Measurements from ENCODE around the gene KLK2. TPM values are rescaled to one million over a fixed set of nuclear protein-coding genes. Genes with fewer than 3 reads are reported as not detected.

Gene KLK2
- total RNA-seq (not detected), polyA plus RNA-seq (not detected)

DNA sequence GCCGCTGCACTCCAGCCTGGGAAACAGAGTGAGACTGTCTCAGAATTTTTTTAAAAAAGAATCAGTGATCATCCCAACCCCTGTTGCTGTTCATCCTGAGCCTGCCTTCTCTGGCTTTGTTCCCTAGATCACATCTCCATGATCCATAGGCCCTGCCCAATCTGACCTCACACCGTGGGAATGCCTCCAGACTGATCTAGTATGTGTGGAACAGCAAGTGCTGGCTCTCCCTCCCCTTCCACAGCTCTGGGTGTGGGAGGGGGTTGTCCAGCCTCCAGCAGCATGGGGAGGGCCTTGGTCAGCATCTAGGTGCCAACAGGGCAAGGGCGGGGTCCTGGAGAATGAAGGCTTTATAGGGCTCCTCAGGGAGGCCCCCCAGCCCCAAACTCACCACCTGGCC lies at the start of gene KLK2:
Gene KLK2, plus strand, starts transcription at position 384 of the 400 bp plus-strand sequence. CDS start 35 bp downstream, outside the sequence.
- no peak for DNase-seq (ENCODE audit: extremely low spot score)
- WGBS = 67% methylated on average over 3 of the region's 3 CpGs
- no peaks in the 10 kb centered on the region for H3K4me1 ChIP-seq (ENCODE audit: insufficient read depth)
- H3K4me3 ChIP-seq (ENCODE audit: low read depth, low read length) = no peak within 1 kb of the TSS
- no peaks in the 10 kb centered on the region for H3K36me3 ChIP-seq (ENCODE audit: insufficient read depth)
- H3K27ac ChIP-seq (ENCODE audit: low read depth) = no peak within 1 kb of the TSS

DNA sequence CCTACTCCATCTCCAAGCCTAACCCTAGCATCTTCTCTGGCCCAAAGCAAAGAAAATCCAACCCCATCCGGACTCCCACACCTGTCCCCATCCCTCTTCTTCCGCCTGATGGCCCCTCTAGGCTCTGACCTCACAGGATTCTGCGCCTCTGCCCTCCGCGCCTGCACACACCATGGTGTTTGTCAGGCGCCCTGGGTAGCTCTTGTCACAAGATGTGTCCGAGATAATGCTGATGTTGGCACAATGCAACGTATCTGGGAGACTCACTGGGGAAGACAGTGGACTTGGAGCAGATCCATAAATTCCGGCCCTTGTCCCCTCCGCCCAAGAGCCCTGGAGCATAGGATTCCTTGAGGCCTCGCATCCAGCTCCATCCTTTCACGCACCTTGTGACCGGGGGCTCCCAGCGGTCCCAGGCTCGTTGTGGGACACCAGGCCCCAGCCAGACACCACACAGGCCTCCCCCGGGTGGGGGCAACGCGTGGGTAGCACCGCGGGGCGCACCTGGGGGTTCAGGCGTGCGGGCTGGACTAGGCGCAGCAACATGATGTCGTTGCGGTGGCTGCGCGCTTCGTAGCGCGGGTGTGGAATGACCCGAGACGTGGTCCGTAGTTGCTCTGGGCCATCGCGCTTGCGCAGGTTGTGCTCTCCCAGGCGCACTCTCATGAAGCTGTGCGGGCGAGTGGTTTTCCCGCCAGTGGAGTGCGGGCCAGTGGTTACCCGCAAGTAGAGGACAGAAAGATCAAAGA lies 46.6 kb upstream of the KLK2 start:
- no peak overlapping the region for H3K27ac ChIP-seq (ENCODE audit: low read depth)
- no peak for DNase-seq (ENCODE audit: extremely low spot score)
- WGBS = 80% methylated on average over 43 of the region's 43 CpGs
- H3K4me1 ChIP-seq (ENCODE audit: insufficient read depth) = no peaks in the 10 kb centered on the region
- H3K36me3 ChIP-seq (ENCODE audit: insufficient read depth) = no peaks in the 10 kb centered on the region
- H3K4me3 ChIP-seq (ENCODE audit: low read depth, low read length) = no peak overlapping the region

DNA sequence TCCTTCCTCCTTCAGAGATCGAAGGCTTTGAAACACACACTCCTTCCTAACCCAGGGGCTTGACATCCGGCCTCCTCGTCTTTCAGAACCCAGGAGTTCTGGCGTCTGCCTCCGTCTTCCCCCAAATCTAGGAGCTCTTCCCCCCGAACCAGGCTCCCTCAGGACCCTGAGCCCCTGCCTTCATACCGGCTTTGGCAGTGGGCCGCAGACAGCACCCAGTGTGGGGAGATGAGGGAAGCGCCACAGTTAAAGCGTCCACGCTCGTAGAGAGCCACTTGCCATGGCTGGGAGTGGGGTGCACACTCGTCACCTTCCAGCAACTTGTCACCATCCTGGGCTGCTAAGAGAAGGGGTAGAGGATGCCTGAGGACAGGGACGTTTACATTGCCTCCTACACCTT lies 45.8 kb upstream of the KLK2 start:
- no peaks in the 10 kb centered on the region for H3K36me3 ChIP-seq (ENCODE audit: insufficient read depth)
- H3K27ac ChIP-seq (ENCODE audit: low read depth) = no peak overlapping the region
- WGBS = 79% methylated on average over 14 of the region's 14 CpGs
- H3K4me3 ChIP-seq (ENCODE audit: low read depth, low read length) = no peak overlapping the region
- no peak for DNase-seq (ENCODE audit: extremely low spot score)
- no peaks in the 10 kb centered on the region for H3K4me1 ChIP-seq (ENCODE audit: insufficient read depth)

DNA sequence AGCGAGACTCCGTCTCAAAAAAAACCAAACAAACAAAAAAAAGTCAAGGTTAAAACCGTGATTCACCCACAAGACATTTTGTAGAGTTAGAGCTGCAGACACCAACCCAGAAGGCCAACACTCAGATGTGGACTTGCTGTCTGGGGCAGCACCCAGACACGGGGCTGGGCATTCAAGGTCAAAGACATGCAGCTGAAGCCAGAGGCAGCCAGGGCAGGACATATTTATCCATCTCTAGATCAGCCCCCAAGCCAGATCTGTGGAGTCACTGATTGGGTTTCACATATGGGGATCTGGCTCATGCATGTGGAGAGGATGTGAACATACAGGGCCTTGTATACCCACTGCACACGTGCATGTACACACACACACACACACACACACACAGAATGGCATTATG lies 43.4 kb upstream of the KLK2 start:
- 70% methylated on average over 5 of the region's 5 CpGs for WGBS
- Histone ChIP-seq H3K36me3 (ENCODE audit: insufficient read depth) (no peaks in the 10 kb centered on the region), H3K4me3 (ENCODE audit: low read depth, low read length) (no peak overlapping the region), H3K4me1 (ENCODE audit: insufficient read depth) (no peaks in the 10 kb centered on the region), H3K27ac (ENCODE audit: low read depth) (no peak overlapping the region)
- no peak for DNase-seq (ENCODE audit: extremely low spot score)

DNA sequence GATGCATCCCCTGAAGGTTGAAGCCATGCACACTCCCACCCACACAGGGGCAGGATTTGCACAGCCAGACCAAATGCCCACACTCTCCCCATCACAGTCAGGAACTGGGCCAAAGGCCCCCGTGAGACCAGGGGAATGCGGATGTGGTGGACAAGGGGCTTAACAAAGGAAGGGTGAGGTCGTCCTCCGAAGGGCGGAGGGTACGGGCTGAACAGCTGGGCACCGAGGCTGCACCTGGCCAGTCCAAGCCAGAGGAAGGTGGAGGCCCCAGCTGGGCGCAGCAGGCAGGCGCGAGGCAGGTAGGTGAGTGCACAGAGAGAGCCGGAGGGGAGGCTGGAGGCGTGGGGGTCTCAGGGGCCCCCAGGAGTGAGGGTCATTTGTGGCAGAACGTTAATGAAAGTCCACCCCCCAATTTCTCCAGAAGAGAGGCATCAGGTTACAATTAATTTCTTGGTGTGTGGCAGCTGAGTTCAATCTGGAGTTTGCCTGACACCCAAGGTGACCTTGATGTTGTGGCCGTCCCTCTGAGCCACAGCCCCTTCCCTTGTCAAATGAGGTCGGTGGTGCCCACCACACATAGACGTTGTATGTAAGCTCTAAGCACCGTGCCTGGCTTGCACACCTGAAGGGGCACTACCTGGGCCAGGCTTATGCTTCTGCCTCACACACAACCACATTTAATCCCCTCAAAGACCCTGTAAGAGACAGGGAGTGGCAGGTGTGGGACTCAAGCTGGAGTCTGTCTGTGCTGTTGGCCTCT lies 42.8 kb upstream of the KLK2 start:
- WGBS = 51% methylated on average over 17 of the region's 17 CpGs

DNA sequence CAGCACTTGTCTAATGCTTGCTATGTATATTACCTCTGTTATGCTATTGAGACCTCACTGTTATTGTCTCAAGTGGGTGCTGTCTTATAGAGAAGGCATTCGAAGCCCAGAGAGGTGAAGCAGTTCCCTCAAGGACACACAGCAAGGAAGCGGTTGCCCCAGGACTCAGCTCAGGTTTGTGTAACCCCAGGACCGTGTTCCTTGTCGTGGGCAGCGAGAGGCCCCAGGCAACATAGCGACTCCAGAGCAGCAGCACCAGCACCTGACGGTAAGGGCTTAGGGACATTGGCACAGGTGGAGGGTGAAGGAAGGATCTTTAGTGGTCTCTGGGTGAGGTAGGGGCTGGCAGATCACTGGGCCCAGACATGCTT lies 42.2 kb upstream of the KLK2 start:
- no peak overlapping the region for H3K4me3 ChIP-seq (ENCODE audit: low read depth, low read length)
- WGBS = 75% methylated on average over 7 of the region's 7 CpGs
- no peak for DNase-seq (ENCODE audit: extremely low spot score)
- no peaks in the 10 kb centered on the region for H3K36me3 ChIP-seq (ENCODE audit: insufficient read depth)
- H3K4me1 ChIP-seq (ENCODE audit: insufficient read depth) = no peaks in the 10 kb centered on the region
- no peak overlapping the region for H3K27ac ChIP-seq (ENCODE audit: low read depth)

More for the DNA sequence above, 42.8 kb upstream of the KLK2 start:
- no peak overlapping the region for H3K4me3 ChIP-seq (ENCODE audit: low read depth, low read length)
- no peaks in the 10 kb centered on the region for H3K36me3 ChIP-seq (ENCODE audit: insufficient read depth)
- no peaks in the 10 kb centered on the region for H3K4me1 ChIP-seq (ENCODE audit: insufficient read depth)
- DNase-seq (ENCODE audit: extremely low spot score) = no peak
- no peak overlapping the region for H3K27ac ChIP-seq (ENCODE audit: low read depth)

DNA sequence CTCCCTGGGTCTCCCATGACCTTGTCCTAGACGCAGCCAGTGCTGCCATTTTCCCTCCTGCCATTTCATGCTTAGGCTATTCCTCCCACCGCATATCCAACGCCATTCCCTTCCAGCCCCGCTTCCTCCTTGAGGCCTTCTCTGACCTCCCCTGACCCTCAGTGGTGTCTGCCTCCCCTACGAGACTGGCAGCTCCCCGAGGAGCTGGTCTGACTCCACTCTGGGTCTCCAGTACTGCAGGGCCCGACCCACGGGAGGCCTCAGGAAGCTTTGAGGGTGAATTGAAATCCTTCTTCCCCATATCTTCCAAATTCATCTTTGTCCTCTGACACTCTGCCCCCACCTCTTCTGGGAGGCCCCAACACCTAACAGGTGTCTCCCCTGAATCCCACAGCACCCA lies 40.6 kb upstream of the KLK2 start:
- Histone ChIP-seq H3K27ac (ENCODE audit: low read depth) (no peak overlapping the region), H3K36me3 (ENCODE audit: insufficient read depth) (no peaks in the 10 kb centered on the region), H3K4me3 (ENCODE audit: low read depth, low read length) (no peak overlapping the region), H3K4me1 (ENCODE audit: insufficient read depth) (no peaks in the 10 kb centered on the region)
- 89% methylated on average over 8 of the region's 8 CpGs for WGBS
- DNase-seq (ENCODE audit: extremely low spot score) = no peak

DNA sequence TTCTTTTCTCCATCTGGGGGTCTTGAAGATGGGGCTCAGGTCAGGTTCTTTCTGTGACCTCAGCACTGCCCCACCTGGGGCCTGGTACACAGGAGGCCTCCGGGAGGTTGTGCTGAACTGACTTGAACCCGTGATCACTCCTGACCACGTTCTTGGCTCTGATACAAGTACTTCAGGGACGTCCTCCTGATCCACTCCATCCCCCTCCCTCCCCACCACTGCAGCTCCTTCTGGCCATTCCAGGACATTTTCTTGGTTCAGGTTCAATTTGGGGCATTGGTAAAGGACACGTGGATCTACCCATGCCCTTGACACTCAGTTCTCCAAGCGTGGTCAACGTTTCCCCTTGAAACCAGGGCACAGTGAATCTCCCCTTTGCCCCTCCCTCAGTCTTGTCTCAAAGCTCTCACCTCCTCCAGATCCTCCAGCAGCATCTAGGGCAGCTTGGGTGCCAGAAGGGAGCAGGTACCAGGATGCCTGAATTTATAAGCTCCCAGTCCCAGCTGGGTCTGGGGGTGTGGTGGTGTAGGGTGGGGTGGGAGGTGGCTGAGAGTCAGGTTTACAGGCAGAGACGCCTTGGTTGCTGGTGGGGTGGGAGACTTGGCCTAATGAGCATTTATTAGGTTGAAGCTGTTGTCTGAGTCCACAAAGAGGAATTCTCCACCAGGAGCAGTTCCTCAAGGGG lies 40.0 kb upstream of the KLK2 start, which contains the start of gene KLK15:
Gene KLK15, minus strand, starts transcription at position 458 of the 685 bp plus-strand sequence. CDS start 2,082 bp downstream, outside the sequence.
- no peaks in the 10 kb centered on the region for H3K36me3 ChIP-seq (ENCODE audit: insufficient read depth)
- 68% methylated on average over 8 of the region's 8 CpGs for WGBS
- H3K4me3 ChIP-seq (ENCODE audit: low read depth, low read length) = no peak within 1 kb of the TSS
- no peaks in the 10 kb centered on the region for H3K4me1 ChIP-seq (ENCODE audit: insufficient read depth)
- DNase-seq (ENCODE audit: extremely low spot score) = no peak
- no peak within 1 kb of the TSS for H3K27ac ChIP-seq (ENCODE audit: low read depth)

DNA sequence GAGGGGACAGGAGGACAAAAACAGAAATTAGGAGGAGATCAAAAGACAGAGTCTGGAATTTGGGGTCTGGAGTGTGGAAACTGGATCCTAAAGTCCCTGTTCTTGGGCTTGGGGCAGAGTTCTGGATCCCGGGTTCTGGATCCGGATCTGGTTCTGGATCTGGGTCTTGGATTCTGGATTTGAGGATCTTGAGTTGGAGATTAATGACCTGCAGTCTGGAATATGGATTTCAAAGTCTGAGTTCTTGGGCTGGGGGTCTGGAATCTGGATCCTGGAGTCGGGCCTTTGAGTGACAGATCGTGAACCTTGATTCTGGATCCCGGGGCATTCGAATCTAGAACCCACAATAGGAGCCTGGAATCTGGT lies 39.5 kb upstream of the KLK2 start:
- no peaks in the 10 kb centered on the region for H3K36me3 ChIP-seq (ENCODE audit: insufficient read depth)
- no peak for DNase-seq (ENCODE audit: extremely low spot score)
- no peaks in the 10 kb centered on the region for H3K4me1 ChIP-seq (ENCODE audit: insufficient read depth)
- H3K4me3 ChIP-seq (ENCODE audit: low read depth, low read length) = no peak overlapping the region
- no peak overlapping the region for H3K27ac ChIP-seq (ENCODE audit: low read depth)
- 95% methylated on average over 6 of the region's 6 CpGs for WGBS

DNA sequence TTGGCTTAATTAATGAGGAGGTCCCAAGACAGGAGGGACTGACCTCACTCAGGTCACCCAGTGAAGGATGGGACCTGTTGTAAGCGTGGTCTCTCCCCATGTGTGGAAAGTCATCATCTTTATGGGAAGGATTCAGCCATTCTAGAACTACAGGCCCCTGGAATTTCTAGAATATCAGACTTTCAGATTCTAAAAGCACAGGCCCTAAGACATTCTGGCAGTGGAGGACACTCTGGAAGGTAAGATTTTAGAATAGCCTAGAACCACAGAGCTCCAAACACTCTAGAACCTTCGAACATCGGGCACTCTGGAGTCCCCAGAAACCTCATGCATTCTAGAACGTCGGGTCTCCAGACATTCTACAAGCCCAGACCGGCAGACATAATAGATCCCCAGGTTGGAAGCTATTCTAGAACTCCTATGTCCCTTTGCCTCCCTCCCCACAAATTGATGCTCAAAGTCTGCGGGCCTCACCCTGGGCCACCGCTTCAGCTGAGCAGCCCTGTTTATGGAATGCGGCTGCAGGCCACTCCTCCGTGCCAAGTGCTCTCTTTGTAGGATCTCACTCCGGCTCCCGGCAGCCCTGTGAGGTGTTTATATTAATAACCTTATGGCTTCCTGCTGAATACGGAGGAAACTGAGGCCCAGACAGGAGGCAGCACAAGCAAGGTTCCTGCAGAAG lies 38.0 kb upstream of the KLK2 start:
- Histone ChIP-seq H3K36me3 (ENCODE audit: insufficient read depth) (no peaks in the 10 kb centered on the region), H3K4me1 (ENCODE audit: insufficient read depth) (no peaks in the 10 kb centered on the region), H3K27ac (ENCODE audit: low read depth) (no peak overlapping the region), H3K4me3 (ENCODE audit: low read depth, low read length) (peak overlapping the region; percentile 33)
- no peak for DNase-seq (ENCODE audit: extremely low spot score)
- 31% methylated on average over 13 of the region's 13 CpGs for WGBS

DNA sequence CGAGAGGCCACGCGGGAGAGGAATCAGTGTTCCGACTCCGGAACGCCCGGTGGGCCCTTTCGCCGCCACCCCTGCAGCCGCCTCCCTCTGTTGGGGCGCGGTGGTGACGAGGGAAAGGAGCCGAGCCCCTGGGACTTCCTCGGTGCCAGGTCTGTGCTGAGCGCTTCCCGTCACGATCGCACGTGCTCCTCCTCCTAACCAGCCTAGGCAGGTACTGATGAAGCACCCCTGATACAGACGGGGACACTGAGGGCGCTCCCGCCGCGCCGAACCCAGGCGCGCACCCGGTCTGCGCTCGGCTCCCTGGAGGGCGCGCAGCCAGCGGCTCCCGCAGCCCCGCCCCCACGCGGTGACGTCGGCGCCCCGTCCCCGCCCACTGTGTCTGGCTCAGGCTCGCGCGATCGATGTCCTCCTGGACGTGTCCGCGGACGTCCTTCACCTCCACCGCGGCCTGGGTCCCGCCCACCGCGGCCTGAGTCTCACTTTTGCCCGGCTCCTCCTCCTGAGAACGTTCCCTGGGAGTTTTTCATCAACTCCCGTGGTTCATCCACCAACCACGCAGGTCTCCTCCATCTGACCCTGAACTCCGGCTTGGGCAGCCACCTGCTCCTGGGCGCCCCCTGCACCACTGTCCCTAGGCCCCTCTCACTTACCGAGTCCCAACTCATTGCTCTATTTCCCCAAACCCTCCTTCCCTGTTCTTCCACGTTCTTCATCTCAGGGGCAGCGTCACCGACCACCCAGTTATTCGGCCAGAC lies 37.3 kb upstream of the KLK2 start:
- Histone ChIP-seq H3K36me3 (ENCODE audit: insufficient read depth) (no peaks in the 10 kb centered on the region), H3K4me3 (ENCODE audit: low read depth, low read length) (peak overlapping the region; percentile 33), H3K4me1 (ENCODE audit: insufficient read depth) (no peaks in the 10 kb centered on the region), H3K27ac (ENCODE audit: low read depth) (no peak overlapping the region)
- no peak for DNase-seq (ENCODE audit: extremely low spot score)
- 2% methylated on average over 67 of the region's 67 CpGs for WGBS

DNA sequence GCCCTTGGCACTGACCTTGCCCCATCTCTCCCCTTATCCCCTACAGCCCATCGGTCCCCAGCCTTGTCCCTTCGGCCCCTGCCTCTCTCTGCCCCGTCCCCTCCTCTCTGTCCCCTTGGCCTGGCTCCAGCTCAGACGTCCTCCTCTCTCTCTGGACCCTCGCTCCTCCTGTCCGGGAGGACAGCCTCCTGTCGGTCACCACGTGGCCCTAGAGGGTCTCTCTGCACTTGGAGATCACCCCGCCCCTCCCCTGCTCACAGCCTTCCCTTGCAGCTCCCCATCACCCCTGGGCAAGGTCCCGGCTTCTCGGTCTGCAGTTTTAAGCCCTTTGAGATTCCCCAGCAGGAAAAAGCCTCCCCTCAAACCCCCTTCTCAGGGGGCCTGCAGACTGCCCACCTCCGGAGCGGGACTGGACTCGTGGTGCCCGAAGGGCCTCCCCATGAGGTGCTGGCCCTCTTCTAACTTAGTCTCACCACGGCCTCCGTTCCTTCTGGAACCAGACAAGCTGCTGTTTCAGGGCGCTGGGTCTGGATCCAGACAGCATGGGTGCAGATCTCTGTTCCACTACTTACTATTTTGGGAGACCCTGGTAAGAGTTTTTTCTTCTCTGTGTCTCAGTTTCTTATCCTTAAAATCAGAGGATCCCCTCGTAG lies 36.6 kb upstream of the KLK2 start:
- no peak overlapping the region for H3K27ac ChIP-seq (ENCODE audit: low read depth)
- no peaks in the 10 kb centered on the region for H3K4me1 ChIP-seq (ENCODE audit: insufficient read depth)
- no peak overlapping the region for H3K4me3 ChIP-seq (ENCODE audit: low read depth, low read length)
- no peaks in the 10 kb centered on the region for H3K36me3 ChIP-seq (ENCODE audit: insufficient read depth)
- WGBS = 40% methylated on average over 19 of the region's 19 CpGs
- DNase-seq (ENCODE audit: extremely low spot score) = no peak
